Esophagus (tissue), 2 donors: ENCODE data around the gene ZNF784. TPM values are rescaled to one million over a fixed set of nuclear protein-coding genes. Genes with fewer than 3 reads are reported as not detected.

Experiments
- H3K27ac ChIP-seq, 2 donors: one replicate each; pipeline ENCODE4 v1.5.1; 2013; ENCODE audit warnings: low read depth in 2 of 2, mild to moderate bottlenecking in 2 of 2, inconsistent platforms in 1 of 2, low read length in 1 of 2, moderate library complexity in 1 of 2
- H3K27me3 ChIP-seq, 2 donors: one replicate each; pipeline ENCODE4 v1.6.1; 2013; ENCODE audit warnings: low read length in 2 of 2, control low read depth in 1 of 2, mild to moderate bottlenecking in 1 of 2; ENCODE audit not compliant: insufficient read depth in 2 of 2, control insufficient read depth in 1 of 2
- H3K36me3 ChIP-seq, 2 donors: one replicate each; pipeline ENCODE4 v1.6.1; 2013; ENCODE audit warnings: low read length in 1 of 2; ENCODE audit not compliant: control insufficient read depth in 2 of 2, insufficient read depth in 2 of 2
- H3K4me1 ChIP-seq, 2 donors: one replicate each; pipeline ENCODE4 v1.6.1; 2013; ENCODE audit warnings: low read length in 1 of 2; ENCODE audit not compliant: control insufficient read depth in 2 of 2, insufficient read depth in 2 of 2
- H3K4me3 ChIP-seq, 2 donors: one replicate each; pipeline ENCODE4 v1.5.1; 2013; ENCODE audit warnings: low read length in 2 of 2, mild to moderate bottlenecking in 2 of 2, low read depth in 1 of 2, moderate library complexity in 1 of 2
- H3K9me3 ChIP-seq, 2 donors: one replicate each; pipeline ENCODE4 v1.6.1; 2013; ENCODE audit warnings: mild to moderate bottlenecking in 2 of 2, low read depth in 1 of 2, low read length in 1 of 2, moderate library complexity in 1 of 2; ENCODE audit not compliant: control insufficient read depth in 2 of 2, insufficient read depth in 1 of 2
- WGBS, 2 donors: extraction: QIAGEN DNeasy Blood & Tissue Kit; methylation state at CpG; one replicate each; pipeline ENCODE4 v1.1.7; 2013; 5-methylcytosine and 5-hydroxymethylcytosine counted together
- polyA plus RNA-seq, 2 donors: library from polyadenylated mRNA; stranded (reverse); fragments of 200-250 nt; gene quantifications; one replicate each; pipeline ENCODE4 v1.2.3, GENCODE V29; 2013
- donor health status: healthy with polysubstance abuse.
- donor health status: Bipolar disorder and iron deficiency.

ZNF784 gene
- polyA plus RNA-seq, 2 donors = 5.2 to 5.9 TPM

- WGBS, 2 donors = 74 to 82% methylated on average over 28 of the region's 28 CpGs
- peaks cover 9 to 30% of the 10 kb centered on the region in 2 donors for H3K4me1 ChIP-seq
Measured at GRCh38 chr19:55644842-55645511, 20.6 kb upstream of the ZNF784 start.

GRCh38 chr19:55644191-55644833 is 19.9 kb upstream of the ZNF784 start:
- Histone ChIP-seq H3K36me3 (peaks cover 0 to 11% of the 10 kb centered on the region in 2 donors), H3K4me1 (peaks cover 9 to 29% of the 10 kb centered on the region in 2 donors), H3K4me3 (peak overlapping the region; percentile 62 to 96), H3K9me3 (no peaks in the 10 kb centered on the region), H3K27me3 (no peaks in the 10 kb centered on the region), H3K27ac (peak overlapping the region; percentile 35 to 72)
- WGBS, 2 donors = 39 to 45% methylated on average over 12 of the region's 12 CpGs

More at GRCh38 chr19:55644842-55645511, 20.6 kb upstream of the ZNF784 start:
- no peaks in the 10 kb centered on the region for H3K27me3 ChIP-seq
- peak overlapping the region in 1 of 2 donors; percentile 96 for H3K4me3 ChIP-seq
- no peaks in the 10 kb centered on the region for H3K9me3 ChIP-seq
- peaks cover 0 to 11% of the 10 kb centered on the region in 2 donors for H3K36me3 ChIP-seq
- no peak overlapping the region for H3K27ac ChIP-seq

- WGBS, 2 donors = 0 to 1% methylated on average over 13 to 15 of the region's 15 CpGs
- peaks cover 7 to 25% of the 10 kb centered on the region in 2 donors for H3K4me1 ChIP-seq
- peak overlapping the region; percentile 72 to 88 for H3K27ac ChIP-seq
- H3K4me3 ChIP-seq = peak overlapping the region; percentile 62 to 96
- peaks cover 0 to 11% of the 10 kb centered on the region in 2 donors for H3K36me3 ChIP-seq
- H3K9me3 ChIP-seq = no peaks in the 10 kb centered on the region
- no peaks in the 10 kb centered on the region for H3K27me3 ChIP-seq
Measured at GRCh38 chr19:55643887-55644176, 19.5 kb upstream of the ZNF784 start.

GRCh38 chr19:55643003-55643886 is 18.9 kb upstream of the ZNF784 start, which contains the start of gene ZNF581:
ZNF581 (plus strand) TSS chr19:55643649; CDS start chr19:55644572, 923 bp downstream.
- H3K9me3 ChIP-seq = no peaks in the 10 kb centered on the region
- no peaks in the 10 kb centered on the region for H3K27me3 ChIP-seq
- peak within 1 kb of the TSS; percentile 86 to 88 for H3K27ac ChIP-seq
- H3K4me3 ChIP-seq = peak within 1 kb of the TSS; percentile 62 to 96
- WGBS, 2 donors = 2% methylated on average over 55 to 56 of the region's 56 CpGs
- peaks cover 0 to 11% of the 10 kb centered on the region in 2 donors for H3K36me3 ChIP-seq
- H3K4me1 ChIP-seq = peaks cover 7 to 19% of the 10 kb centered on the region in 2 donors

GRCh38 chr19:55642153-55643002 is 18.0 kb upstream of the ZNF784 start:
- Histone ChIP-seq H3K9me3 (no peaks in the 10 kb centered on the region), H3K4me3 (peak overlapping the region; percentile 62 to 96), H3K27me3 (no peaks in the 10 kb centered on the region), H3K27ac (peak overlapping the region; percentile 86 to 88), H3K36me3 (peaks cover 0 to 11% of the 10 kb centered on the region in 2 donors), H3K4me1 (peaks cover 7 to 15% of the 10 kb centered on the region in 2 donors)
- 1 to 3% methylated on average over 65 of the region's 65 CpGs for WGBS, 2 donors

- H3K27ac ChIP-seq = peak overlapping the region; percentile 86 to 91
- no peaks in the 10 kb centered on the region for H3K9me3 ChIP-seq
- H3K4me1 ChIP-seq = peaks cover 9 to 17% of the 10 kb centered on the region in 2 donors
- 1% methylated on average over 24 to 25 of the region's 25 CpGs for WGBS, 2 donors
- H3K4me3 ChIP-seq = peak overlapping the region; percentile 62 to 96
- H3K36me3 ChIP-seq = peaks cover 0 to 11% of the 10 kb centered on the region in 2 donors
- no peaks in the 10 kb centered on the region for H3K27me3 ChIP-seq
Measured at GRCh38 chr19:55641426-55642152, 17.2 kb upstream of the ZNF784 start.

- peaks cover 11 to 24% of the 10 kb centered on the region in 2 donors for H3K4me1 ChIP-seq
- WGBS, 2 donors = 1% methylated on average over 67 to 89 of the region's 89 CpGs
Measured at GRCh38 chr19:55640577-55641425, 16.4 kb upstream of the ZNF784 start, which contains the start of gene ZNF580. ZNF580 (plus strand) TSS chr19:55641002; CDS start chr19:55642509, 1,507 bp downstream.

More at GRCh38 chr19:55640577-55641425, 16.4 kb upstream of the ZNF784 start, which contains the start of gene ZNF580:
- peaks cover 0 to 11% of the 10 kb centered on the region in 2 donors for H3K36me3 ChIP-seq
- no peaks in the 10 kb centered on the region for H3K9me3 ChIP-seq
- H3K4me3 ChIP-seq = peak within 1 kb of the TSS; percentile 58 to 96
- H3K27ac ChIP-seq = peak within 1 kb of the TSS; percentile 86 to 91
- H3K27me3 ChIP-seq = no peaks in the 10 kb centered on the region
